Upper lobe of left lung (tissue), 4 donors: ENCODE results near the gene ADH1A.

Experiments used
- CTCF ChIP-seq, 6 experiments: fragments of 450-650 bp in 4 of 6; fragments of 200-600 bp in 2 of 6; sonication (generic) in 2 of 6; IDR thresholded peaks; one replicate each; pipeline ENCODE4 v1.5.1; 2016 to 2019; ENCODE audit warnings: antibody characterized with exemption in 6 of 6
- POLR2A ChIP-seq, 4 donors: fragments of 450-650 bp; IDR thresholded peaks; one replicate each; pipeline ENCODE4 v1.5.1; 2016 to 2017; ENCODE audit warnings: antibody characterized with exemption in 4 of 4, mild to moderate bottlenecking in 2 of 4
- POLR2AphosphoS5 ChIP-seq, 2 donors: sonication (generic); formaldehyde crosslinking; IDR thresholded peaks; one replicate each; pipeline ENCODE4 v1.5.1; 2017; ENCODE audit warnings: antibody characterized with exemption in 2 of 2

- no peak for TF ChIP-seq CTCF (IDR thresholded peaks at IDR 0.05)
- no peak for TF ChIP-seq POLR2A (IDR thresholded peaks at IDR 0.05)
- no peak for TF ChIP-seq POLR2AphosphoS5 (IDR thresholded peaks at IDR 0.05)
Measured at GRCh38 chr4:99273704-99274103, 17.1 kb downstream of the ADH1A start.
